Stimulated activated CD4-positive, alpha-beta T cell treated with anti-CD3 and anti-CD28 coated beads, Interleukin-4, amount 100 ng/mL, for 48 hours (primary cell): ENCODE results near the gene TLNRD1.
A peak's percentile ranks its signal among the peaks of the same experiment; 100 is the strongest.
"Not testable (repeated sequence)": the region's sequence is repeated elsewhere in the genome, so short reads cannot be mapped to it uniquely, and the experiment has no call there.

ENCODE experiments used
- DNase-seq, 2 donors: peaks; one replicate each; pipeline ENCODE4 v3.0.0-alpha.2; 2020; ENCODE audit warnings: low read depth in 2 of 2

The TLNRD1 gene

GRCh38 chr15:81000624-81001151 lies at the start of gene TLNRD1:
TLNRD1 (plus strand) TSS chr15:81000923; CDS start chr15:81002272, 1,349 bp downstream.
- peak; percentile 66 to 82 for DNase-seq

GRCh38 chr15:80951941-80952340 lies 48.8 kb upstream of the TLNRD1 start:
- DNase-seq, result no peak

- DNase-seq, result no peak
Measured at GRCh38 chr15:80953001-80953952, 47.4 kb upstream of the TLNRD1 start.

- no peak for DNase-seq
Measured at GRCh38 chr15:80953953-80954778, 46.6 kb upstream of the TLNRD1 start.

- DNase-seq, result peak; percentile 37 to 62
Measured at GRCh38 chr15:80955571-80956452, 44.9 kb upstream of the TLNRD1 start.

- no peak for DNase-seq
Measured at GRCh38 chr15:80957556-80957955, 43.2 kb upstream of the TLNRD1 start.

- no peak for DNase-seq
Measured at GRCh38 chr15:80957976-80958375, 42.7 kb upstream of the TLNRD1 start.

- DNase-seq, result no peak
Measured at GRCh38 chr15:80958818-80959495, 41.8 kb upstream of the TLNRD1 start.

GRCh38 chr15:80965454-80965853 lies 35.3 kb upstream of the TLNRD1 start:
- not testable (repeated sequence) for DNase-seq

GRCh38 chr15:80966431-80967197 lies 34.1 kb upstream of the TLNRD1 start:
- no peak for DNase-seq

- no peak for DNase-seq
Measured at GRCh38 chr15:80967451-80967850, 33.3 kb upstream of the TLNRD1 start.

GRCh38 chr15:80967991-80968510 lies 32.7 kb upstream of the TLNRD1 start:
- no peak for DNase-seq

- no peak for DNase-seq
Measured at GRCh38 chr15:80969316-80969715, 31.4 kb upstream of the TLNRD1 start.

GRCh38 chr15:80970018-80970657 lies 30.6 kb upstream of the TLNRD1 start:
- DNase-seq, result peak; percentile 45 to 51

GRCh38 chr15:80970658-80971057 lies 30.1 kb upstream of the TLNRD1 start:
- no peak for DNase-seq

GRCh38 chr15:80971143-80971542 lies 29.6 kb upstream of the TLNRD1 start:
- no peak for DNase-seq

- DNase-seq, result no peak
Measured at GRCh38 chr15:80972276-80972675, 28.4 kb upstream of the TLNRD1 start.

- DNase-seq, result no peak
Measured at GRCh38 chr15:80974914-80975313, 25.8 kb upstream of the TLNRD1 start.

GRCh38 chr15:80976851-80977250 lies 23.9 kb upstream of the TLNRD1 start:
- no peak for DNase-seq
